ENCODE results near the gene SRP54. TPM values are rescaled to one million over a fixed set of nuclear protein-coding genes. Genes with fewer than 3 reads are reported as not detected.

SRP54 gene
- total RNA-seq, 4 donors from 2014 or later: 40.5 to 48.9 (median 47.1) TPM

- Histone ChIP-seq H3K9me3 (peaks cover 0 to 22% (median 0%) of the 10 kb centered on the region in 3 donors), H3K4me1 (no peaks in the 10 kb centered on the region), H3K4me3 (no peak overlapping the region), H3K27me3 (no peaks in the 10 kb centered on the region), H3K27ac (no peak overlapping the region), H3K36me3 (peaks cover 0 to 28% of the 10 kb centered on the region in 2 donors)
- ATAC-seq: no peak
- TF ChIP-seq POLR2A (IDR thresholded peaks at IDR 0.05) (no peak), EP300 (IDR thresholded peaks at IDR 0.05) (no peak), POLR2AphosphoS5 (IDR thresholded peaks at IDR 0.05) (no peak)
- TF ChIP-seq, protein P1, sequence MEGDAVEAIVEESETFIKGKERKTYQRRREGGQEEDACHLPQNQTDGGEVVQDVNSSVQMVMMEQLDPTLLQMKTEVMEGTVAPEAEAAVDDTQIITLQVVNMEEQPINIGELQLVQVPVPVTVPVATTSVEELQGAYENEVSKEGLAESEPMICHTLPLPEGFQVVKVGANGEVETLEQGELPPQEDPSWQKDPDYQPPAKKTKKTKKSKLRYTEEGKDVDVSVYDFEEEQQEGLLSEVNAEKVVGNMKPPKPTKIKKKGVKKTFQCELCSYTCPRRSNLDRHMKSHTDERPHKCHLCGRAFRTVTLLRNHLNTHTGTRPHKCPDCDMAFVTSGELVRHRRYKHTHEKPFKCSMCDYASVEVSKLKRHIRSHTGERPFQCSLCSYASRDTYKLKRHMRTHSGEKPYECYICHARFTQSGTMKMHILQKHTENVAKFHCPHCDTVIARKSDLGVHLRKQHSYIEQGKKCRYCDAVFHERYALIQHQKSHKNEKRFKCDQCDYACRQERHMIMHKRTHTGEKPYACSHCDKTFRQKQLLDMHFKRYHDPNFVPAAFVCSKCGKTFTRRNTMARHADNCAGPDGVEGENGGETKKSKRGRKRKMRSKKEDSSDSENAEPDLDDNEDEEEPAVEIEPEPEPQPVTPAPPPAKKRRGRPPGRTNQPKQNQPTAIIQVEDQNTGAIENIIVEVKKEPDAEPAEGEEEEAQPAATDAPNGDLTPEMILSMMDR (IDR thresholded peaks at IDR 0.05): no peak
Observed at GRCh38 chr14:34943506-34943905, 39.3 kb upstream of the SRP54 start.

- Histone ChIP-seq H3K36me3 (peaks cover 0 to 28% of the 10 kb centered on the region in 2 donors), H3K9me3 (peaks cover 0 to 22% (median 0%) of the 10 kb centered on the region in 3 donors), H3K4me3 (no peak overlapping the region), H3K4me1 (no peaks in the 10 kb centered on the region), H3K27ac (no peak overlapping the region), H3K27me3 (no peaks in the 10 kb centered on the region)
- ATAC-seq: no peak
- TF ChIP-seq POLR2A (IDR thresholded peaks at IDR 0.05): no peak
- TF ChIP-seq POLR2AphosphoS5 (IDR thresholded peaks at IDR 0.05): no peak
- no peak for TF ChIP-seq EP300 (IDR thresholded peaks at IDR 0.05)
- 100% methylated on average over 7 of the region's 7 CpGs; no CpG with 5 or more reads in 1 of the 2 donors for WGBS, 2 donors (ENCODE audit: low coverage in 1 of 2)
Observed at GRCh38 chr14:34944744-34945143, 38.0 kb upstream of the SRP54 start.

GRCh38 chr14:34946699-34947098 lies 36.1 kb upstream of the SRP54 start:
- H3K36me3 ChIP-seq: peaks cover 0 to 28% of the 10 kb centered on the region in 2 donors
- H3K9me3 ChIP-seq: peaks cover 0 to 22% (median 0%) of the 10 kb centered on the region in 3 donors
- no peaks in the 10 kb centered on the region for H3K27me3 ChIP-seq
- ATAC-seq: no peak
- 0 to 53% methylated on average over 1 of the region's 1 CpG for WGBS, 2 donors (ENCODE audit: low coverage in 1 of 2)
- H3K4me3 ChIP-seq: no peak overlapping the region
- H3K27ac ChIP-seq: no peak overlapping the region
- no peaks in the 10 kb centered on the region for H3K4me1 ChIP-seq
- TF ChIP-seq POLR2A (IDR thresholded peaks at IDR 0.05) (no peak), POLR2AphosphoS5 (IDR thresholded peaks at IDR 0.05) (no peak), EP300 (IDR thresholded peaks at IDR 0.05) (no peak)
- TF ChIP-seq, protein P1 (IDR thresholded peaks at IDR 0.05): no peak

DNA sequence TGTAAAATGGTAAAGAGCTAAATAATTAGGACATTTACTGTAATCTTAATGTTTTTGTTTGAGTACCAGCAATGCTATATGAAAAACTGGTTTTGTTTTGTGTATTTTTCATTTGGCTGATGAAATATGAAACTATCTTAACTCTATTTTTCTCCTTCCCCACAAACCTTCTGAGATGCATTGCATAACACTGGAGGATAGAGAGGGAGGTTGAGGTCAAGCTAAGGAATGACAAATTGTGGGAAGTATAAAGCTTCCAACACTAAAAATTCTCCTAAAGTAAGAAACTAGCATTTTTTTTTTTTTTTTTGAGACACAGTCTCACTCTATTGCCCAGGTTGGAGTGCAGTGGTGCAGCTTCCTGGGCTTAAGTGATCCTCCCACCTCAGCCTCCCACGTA lies 31.5 kb upstream of the SRP54 start:
- Histone ChIP-seq H3K9me3 (no peaks in the 10 kb centered on the region), H3K4me3 (no peak overlapping the region), H3K36me3 (peaks cover 0 to 37% of the 10 kb centered on the region in 2 donors), H3K27me3 (no peaks in the 10 kb centered on the region), H3K4me1 (no peaks in the 10 kb centered on the region), H3K27ac (no peak overlapping the region)
- WGBS, 2 donors (ENCODE audit: low coverage in 1 of 2): 89% methylated on average over 1 of the region's 1 CpG; no CpG with 5 or more reads in 1 of the 2 donors
- no peak for ATAC-seq
- no peak for TF ChIP-seq EP300 (IDR thresholded peaks at IDR 0.05)
- no peak for TF ChIP-seq POLR2AphosphoS5 (IDR thresholded peaks at IDR 0.05)
- TF ChIP-seq POLR2A (IDR thresholded peaks at IDR 0.05): no peak

GRCh38 chr14:34956931-34957330 lies 25.9 kb upstream of the SRP54 start:
- Histone ChIP-seq H3K27ac (no peak overlapping the region), H3K36me3 (peaks cover 0 to 69% of the 10 kb centered on the region in 2 donors)
- no peak for ATAC-seq

More at GRCh38 chr14:34956931-34957330, 25.9 kb upstream of the SRP54 start:
- Histone ChIP-seq H3K4me1 (no peaks in the 10 kb centered on the region), H3K27me3 (no peaks in the 10 kb centered on the region), H3K4me3 (no peak overlapping the region), H3K9me3 (no peaks in the 10 kb centered on the region)
- TF ChIP-seq POLR2AphosphoS5 (IDR thresholded peaks at IDR 0.05) (no peak), EP300 (IDR thresholded peaks at IDR 0.05) (no peak), POLR2A (IDR thresholded peaks at IDR 0.05) (no peak)
- TF ChIP-seq, protein P1 (IDR thresholded peaks at IDR 0.05): no peak
- WGBS, 2 donors (ENCODE audit: low coverage in 1 of 2): 93% methylated on average over 2 of the region's 2 CpGs; no CpG with 5 or more reads in 1 of the 2 donors

All from gastroesophageal sphincter (tissue), 4 donors.